ENCODE results near the gene JADE1. TPM values are rescaled to one million over a fixed set of nuclear protein-coding genes. Genes with fewer than 3 reads are reported as not detected.

The JADE1 gene
- polyA plus RNA-seq, 1 of the 3 experiments (the other 2 are of a cell fraction) = 9.1 TPM

GRCh38 chr4:128770807-128771206 is 38.7 kb upstream of the JADE1 start:
- TF ChIP-seq RXRA (IDR thresholded peaks at IDR 0.05; ENCODE audit: borderline replicate concordance, low read depth) (no peak), REST (IDR thresholded peaks at IDR 0.05; ENCODE audit: low read depth, low read length) (no peak), MXI1 (IDR thresholded peaks at IDR 0.05; ENCODE audit: low read depth, low read length) (no peak), IRF3 (IDR thresholded peaks at IDR 0.05; ENCODE audit: low read depth, low read length) (no peak), CHD2 (IDR thresholded peaks at IDR 0.05; ENCODE audit: low read length, partially characterized antibody) (no peak), EZH2phosphoT487 (IDR thresholded peaks at IDR 0.05; ENCODE audit: borderline replicate concordance, low read depth) (no peak), RFX5 (IDR thresholded peaks at IDR 0.05; ENCODE audit: low read length) (no peak), PBX3 (IDR thresholded peaks at IDR 0.05) (no peak), JUND (IDR thresholded peaks at IDR 0.05) (no peak), MAX (IDR thresholded peaks at IDR 0.05; ENCODE audit: low read depth) (no peak), MEF2A (IDR thresholded peaks at IDR 0.05; ENCODE audit: borderline replicate concordance, low read depth) (no peak), TEAD4 (IDR thresholded peaks at IDR 0.05; ENCODE audit: borderline replicate concordance, insufficient read depth) (no peak), POLR2AphosphoS5 (IDR thresholded peaks at IDR 0.05; ENCODE audit: low read depth, low read length) (no peak), FOXM1 (IDR thresholded peaks at IDR 0.05; ENCODE audit: low read depth) (no peak), FOXJ3 (CRISPR knock-in tag; IDR thresholded peaks at IDR 0.05) (no peak), GATA2 (CRISPR knock-in tag; IDR thresholded peaks at IDR 0.05) (no peak), SMC3 (IDR thresholded peaks at IDR 0.05; ENCODE audit: low read depth, low read length) (no peak), SIN3A (IDR thresholded peaks at IDR 0.05; ENCODE audit: borderline replicate concordance, low read depth, low read length) (no peak)
- CTCF ChIA-PET = no interaction called here
- Histone ChIP-seq H3K79me2 (ENCODE audit: insufficient read depth) (no peaks in the 10 kb centered on the region), H3K36me3 (replicated peaks in 1 of 2; ENCODE audit: control insufficient read depth in 1 of 2, insufficient read depth in 2 of 2, low read length in 1 of 2) (no peaks in the 10 kb centered on the region), H3K9me2 (no peaks in the 10 kb centered on the region), H3K9ac (no peak overlapping the region), H3F3A (replicated peaks; ENCODE audit: insufficient read depth) (no peaks in the 10 kb centered on the region), H3K27me3 (ENCODE audit: insufficient read depth) (no peaks in the 10 kb centered on the region), H3K4me2 (no peak overlapping the region), H3K27ac (ENCODE audit: low read depth in 2 of 2, low read length in 1 of 2) (no peak overlapping the region), H3K4me3 (ENCODE audit: low read depth in 2 of 2, low read length in 1 of 2) (no peak overlapping the region), H3K4me1 (ENCODE audit: control insufficient read depth in 1 of 2, insufficient read depth in 2 of 2, low read depth in 1 of 2, low read length in 1 of 2) (no peaks in the 10 kb centered on the region), H4K20me1 (ENCODE audit: insufficient read depth) (no peaks in the 10 kb centered on the region), H3K9me3 (no peaks in the 10 kb centered on the region), H2AFZ (ENCODE audit: low read depth) (no peak overlapping the region)
- no peak for DNase-seq
- WGBS (ENCODE audit: low lambda C conversion rate) = 95% methylated on average over 3 of the region's 3 CpGs
- POLR2A ChIA-PET = no interaction called here

Measured in SK-N-SH (cell line).